Kidney epithelial cell (primary cell): Measurements from ENCODE around the gene SERHL2. TPM values are rescaled to one million over a fixed set of nuclear protein-coding genes. Genes with fewer than 3 reads are reported as not detected.
"Not testable (repeated sequence)": the region's sequence is repeated elsewhere in the genome, so short reads cannot be mapped to it uniquely, and the experiment has no call there.

Experiments used
- DNase-seq: peaks from one replicate; pipeline ENCODE4 v3.0.0-alpha.2; 2010; ENCODE audit warnings: low read depth
- H3K27me3 ChIP-seq: 2 replicates; pipeline ENCODE4 v1.6.0; 2011; ENCODE audit warnings: low read length; ENCODE audit not compliant: control insufficient read depth, insufficient read depth
- H3K36me3 ChIP-seq: 2 replicates; pipeline ENCODE4 v1.5.1; 2011; ENCODE audit warnings: low read length; ENCODE audit not compliant: control insufficient read depth, insufficient read depth
- H3K4me3 ChIP-seq: 2 replicates; pipeline ENCODE4 v1.5.1; 2011; ENCODE audit warnings: low read depth, mild to moderate bottlenecking, control low read depth, low read length
- total RNA-seq: library from RNA; depleted of rRNA; stranded (reverse); fragments of >200 nt; gene quantifications from 2 replicates; pipeline ENCODE4 v1.2.3, GENCODE V29; 2015
- TF ChIP-seq, protein P1 (sequence below): IDR thresholded peaks from 2 replicates; pipeline ENCODE4 v1.5.1; 2011; ENCODE audit warnings: mild to moderate bottlenecking, moderate library complexity, low read length, control low read depth, inconsistent platforms; ENCODE audit not compliant: insufficient read depth, poor library complexity, severe bottlenecking

The SERHL2 gene
- total RNA-seq, 1 donor from 2014 or later: 2.0 TPM

- no peak overlapping the region for H3K4me3 ChIP-seq
- H3K36me3 ChIP-seq: no peaks in the 10 kb centered on the region
- DNase-seq: no peak
- H3K27me3 ChIP-seq: peaks cover 2% of the 10 kb centered on the region
- TF ChIP-seq, protein P1, sequence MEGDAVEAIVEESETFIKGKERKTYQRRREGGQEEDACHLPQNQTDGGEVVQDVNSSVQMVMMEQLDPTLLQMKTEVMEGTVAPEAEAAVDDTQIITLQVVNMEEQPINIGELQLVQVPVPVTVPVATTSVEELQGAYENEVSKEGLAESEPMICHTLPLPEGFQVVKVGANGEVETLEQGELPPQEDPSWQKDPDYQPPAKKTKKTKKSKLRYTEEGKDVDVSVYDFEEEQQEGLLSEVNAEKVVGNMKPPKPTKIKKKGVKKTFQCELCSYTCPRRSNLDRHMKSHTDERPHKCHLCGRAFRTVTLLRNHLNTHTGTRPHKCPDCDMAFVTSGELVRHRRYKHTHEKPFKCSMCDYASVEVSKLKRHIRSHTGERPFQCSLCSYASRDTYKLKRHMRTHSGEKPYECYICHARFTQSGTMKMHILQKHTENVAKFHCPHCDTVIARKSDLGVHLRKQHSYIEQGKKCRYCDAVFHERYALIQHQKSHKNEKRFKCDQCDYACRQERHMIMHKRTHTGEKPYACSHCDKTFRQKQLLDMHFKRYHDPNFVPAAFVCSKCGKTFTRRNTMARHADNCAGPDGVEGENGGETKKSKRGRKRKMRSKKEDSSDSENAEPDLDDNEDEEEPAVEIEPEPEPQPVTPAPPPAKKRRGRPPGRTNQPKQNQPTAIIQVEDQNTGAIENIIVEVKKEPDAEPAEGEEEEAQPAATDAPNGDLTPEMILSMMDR: no peak
Observed at GRCh38 chr22:42528591-42529307, 25.0 kb upstream of the SERHL2 start.

- not testable (repeated sequence) for H3K36me3 ChIP-seq, H3K27me3 ChIP-seq, H3K4me3 ChIP-seq, DNase-seq
Observed at GRCh38 chr22:42529435-42529834, 24.3 kb upstream of the SERHL2 start.

GRCh38 chr22:42531401-42532084 is 22.2 kb upstream of the SERHL2 start:
- not testable (repeated sequence) for H3K27me3 ChIP-seq, H3K36me3 ChIP-seq, H3K4me3 ChIP-seq, DNase-seq

- no peak for DNase-seq
- TF ChIP-seq, protein P1: no peak
- Histone ChIP-seq H3K27me3 (no peaks in the 10 kb centered on the region), H3K4me3 (no peak overlapping the region), H3K36me3 (no peaks in the 10 kb centered on the region)
Observed at GRCh38 chr22:42533638-42533977, 20.1 kb upstream of the SERHL2 start.

DNA sequence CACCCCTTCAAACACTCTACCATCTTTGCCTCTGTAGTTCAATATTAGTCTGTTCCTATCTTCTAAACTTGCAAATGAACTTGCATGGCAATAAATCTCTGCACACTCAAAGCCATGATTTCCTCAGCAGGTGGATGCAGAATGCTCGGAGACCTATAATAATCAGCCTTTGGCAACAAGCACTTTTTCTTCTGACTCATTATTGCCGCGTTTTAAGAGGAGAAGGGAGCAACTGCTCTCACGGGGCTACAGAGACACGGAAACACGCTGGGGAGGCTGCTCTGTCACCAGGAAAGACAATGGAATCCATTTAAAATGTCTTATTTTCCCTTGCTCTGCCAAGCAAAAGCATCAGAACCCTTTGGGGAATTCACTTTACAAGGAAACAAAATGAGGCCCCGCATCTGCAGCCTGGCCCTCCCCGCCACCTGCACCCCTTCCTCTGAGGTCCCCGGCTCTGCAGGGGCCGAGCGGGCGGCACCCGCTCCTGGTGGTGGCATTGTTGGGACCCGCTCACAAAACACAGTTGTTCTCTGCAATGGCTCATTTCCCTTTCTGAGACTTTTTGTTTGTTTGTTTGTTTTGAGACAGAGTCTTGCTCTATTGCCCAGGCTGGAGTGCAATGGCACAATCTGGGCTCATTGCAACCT is 18.5 kb upstream of the SERHL2 start:
- not testable (repeated sequence) for DNase-seq, H3K27me3 ChIP-seq, H3K36me3 ChIP-seq, H3K4me3 ChIP-seq

DNA sequence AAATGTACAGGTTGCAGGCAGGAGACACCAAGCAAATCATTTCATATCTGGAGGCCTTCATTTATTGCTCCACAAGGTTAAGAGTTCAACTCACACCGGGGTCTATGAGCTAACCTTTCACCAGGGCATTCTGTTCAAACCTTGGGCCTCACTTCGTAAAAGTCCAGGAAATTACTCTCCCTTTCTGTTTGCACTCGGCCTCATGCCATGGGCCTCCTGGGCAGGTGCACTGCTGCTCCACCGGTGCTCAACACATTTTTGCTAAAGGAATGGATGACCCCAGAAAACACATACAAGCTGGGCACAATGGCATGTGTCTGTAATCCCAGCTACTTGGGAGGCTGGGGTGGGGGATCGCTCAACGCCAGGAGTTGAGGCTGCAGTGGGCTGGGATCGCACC is 17.6 kb upstream of the SERHL2 start:
- no peaks in the 10 kb centered on the region for H3K27me3 ChIP-seq
- TF ChIP-seq, protein P1: no peak
- no peak for DNase-seq
- no peaks in the 10 kb centered on the region for H3K36me3 ChIP-seq
- H3K4me3 ChIP-seq: no peak overlapping the region

GRCh38 chr22:42536634-42537033 is 17.1 kb upstream of the SERHL2 start:
- DNase-seq, H3K4me3 ChIP-seq, H3K27me3 ChIP-seq, H3K36me3 ChIP-seq: not testable (repeated sequence)

DNA sequence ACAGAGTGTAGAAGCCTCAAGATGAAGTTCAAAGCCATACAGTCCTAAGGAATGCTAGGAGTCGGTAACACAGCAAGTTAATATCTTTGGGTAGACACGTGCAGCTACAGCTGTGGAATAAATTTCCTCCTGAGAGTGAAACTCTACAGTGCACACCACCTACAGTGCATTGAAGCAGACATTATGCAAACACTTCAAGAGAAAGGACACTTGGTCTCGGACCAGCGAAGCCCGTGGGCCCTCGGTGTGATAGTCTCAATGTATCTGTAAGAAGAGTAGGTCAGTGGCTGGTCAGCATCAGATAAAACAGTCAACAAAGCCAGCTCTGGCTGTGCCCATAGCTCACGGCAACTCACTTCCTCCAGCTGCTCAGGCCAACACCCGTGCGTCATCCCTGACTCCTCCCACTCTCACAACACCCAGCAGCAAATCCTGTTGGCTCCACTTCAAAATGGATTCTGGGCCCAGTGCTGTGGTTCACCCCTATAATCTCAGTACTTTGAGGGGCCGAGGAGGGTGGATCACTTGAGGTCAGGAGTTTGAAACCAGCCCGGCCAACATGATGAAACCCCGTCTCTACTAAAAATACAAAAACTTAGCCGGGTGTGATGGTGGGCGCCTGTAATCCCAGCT is 16.4 kb upstream of the SERHL2 start:
- H3K4me3 ChIP-seq, DNase-seq, H3K36me3 ChIP-seq, H3K27me3 ChIP-seq: not testable (repeated sequence)

- not testable (repeated sequence) for H3K27me3 ChIP-seq, H3K36me3 ChIP-seq, H3K4me3 ChIP-seq, DNase-seq
Observed at GRCh38 chr22:42539236-42539771, 14.5 kb upstream of the SERHL2 start.
